HG03520 (cell line): ENCODE measurements around the gene MED16.
A peak's percentile ranks its signal among the peaks of the same experiment; 100 is the strongest.

ENCODE experiments used
- ATAC-seq: cut with Tn5 transposase; IDR thresholded peaks from one replicate; pipeline ENCODE4 v1.9.1; 2021; ENCODE audit warnings: mild to moderate bottlenecking, moderate library complexity; ENCODE audit not compliant: unreplicated experiment

Gene MED16

GRCh38 chr19:927780-928401 lies 34.9 kb upstream of the MED16 start:
- no peak for ATAC-seq

- no peak for ATAC-seq
Observed at GRCh38 chr19:927351-927779, 34.4 kb upstream of the MED16 start.

GRCh38 chr19:926589-927350 lies 33.8 kb upstream of the MED16 start:
- no peak for ATAC-seq

DNA sequence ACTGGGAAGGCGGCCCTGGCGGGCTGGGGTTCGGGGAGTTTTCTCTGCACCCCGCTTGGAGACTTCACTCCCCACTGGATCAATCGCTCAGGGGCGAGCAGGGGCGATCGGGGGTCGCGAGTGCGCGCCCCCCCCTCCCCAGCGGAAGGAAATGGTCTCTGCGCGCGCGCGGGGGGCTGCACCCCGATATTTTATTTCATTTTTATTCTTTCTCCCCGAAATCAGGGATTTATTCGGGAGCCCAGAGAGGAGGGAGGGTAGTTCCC lies 33.3 kb upstream of the MED16 start:
- ATAC-seq = no peak

DNA sequence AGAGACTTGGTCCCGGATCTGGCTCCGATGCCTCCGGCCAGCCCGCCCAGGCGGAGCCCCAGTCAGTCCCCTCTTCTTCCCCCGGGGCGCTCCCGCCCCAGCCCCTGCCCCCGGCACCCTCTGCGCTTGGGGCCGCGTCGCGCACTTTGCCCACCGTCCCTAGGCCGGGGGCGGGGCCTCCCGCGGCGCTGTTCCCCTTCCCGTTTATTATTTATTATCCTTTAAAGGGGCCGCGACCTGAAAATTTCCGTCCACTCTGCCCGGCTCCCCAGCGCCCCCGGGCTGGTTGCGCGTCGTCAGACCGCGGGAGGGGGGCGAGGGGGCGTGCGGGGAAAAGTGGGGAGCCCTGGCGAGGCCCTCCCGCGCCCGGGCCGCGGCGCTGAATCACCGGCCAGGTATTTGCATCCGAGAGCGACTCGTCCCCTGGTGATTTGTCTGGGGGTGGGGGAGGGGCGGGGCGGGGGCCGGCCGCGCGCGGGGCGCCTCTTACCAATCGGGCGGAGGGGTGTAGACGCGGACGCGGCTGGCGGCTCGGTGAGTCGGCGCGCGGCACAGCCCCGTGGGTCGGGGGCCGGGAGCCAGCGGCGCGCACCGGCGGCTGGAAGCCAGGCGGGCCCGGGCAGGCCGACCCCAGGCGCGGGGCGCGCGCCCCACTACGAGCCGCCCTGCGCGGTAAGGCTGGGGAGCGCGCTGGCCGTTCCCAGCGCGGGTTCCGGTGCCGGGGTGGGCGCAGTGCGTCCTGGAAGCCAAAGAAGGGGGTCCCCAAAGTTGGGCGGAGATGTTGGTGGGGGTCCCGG lies 32.7 kb upstream of the MED16 start, which contains the start of gene ARID3A:
ARID3A (plus strand) TSS at position 510 of the 797 bp plus-strand sequence. CDS start 3,494 bp downstream, outside the sequence.
- ATAC-seq = peak; percentile 53

GRCh38 chr19:925087-925525 lies 32.1 kb upstream of the MED16 start:
- peak; percentile 13 for ATAC-seq

- ATAC-seq = no peak
Observed at GRCh38 chr19:924553-925086, 31.6 kb upstream of the MED16 start.

GRCh38 chr19:920051-920864 lies 27.3 kb upstream of the MED16 start:
- no peak for ATAC-seq

DNA sequence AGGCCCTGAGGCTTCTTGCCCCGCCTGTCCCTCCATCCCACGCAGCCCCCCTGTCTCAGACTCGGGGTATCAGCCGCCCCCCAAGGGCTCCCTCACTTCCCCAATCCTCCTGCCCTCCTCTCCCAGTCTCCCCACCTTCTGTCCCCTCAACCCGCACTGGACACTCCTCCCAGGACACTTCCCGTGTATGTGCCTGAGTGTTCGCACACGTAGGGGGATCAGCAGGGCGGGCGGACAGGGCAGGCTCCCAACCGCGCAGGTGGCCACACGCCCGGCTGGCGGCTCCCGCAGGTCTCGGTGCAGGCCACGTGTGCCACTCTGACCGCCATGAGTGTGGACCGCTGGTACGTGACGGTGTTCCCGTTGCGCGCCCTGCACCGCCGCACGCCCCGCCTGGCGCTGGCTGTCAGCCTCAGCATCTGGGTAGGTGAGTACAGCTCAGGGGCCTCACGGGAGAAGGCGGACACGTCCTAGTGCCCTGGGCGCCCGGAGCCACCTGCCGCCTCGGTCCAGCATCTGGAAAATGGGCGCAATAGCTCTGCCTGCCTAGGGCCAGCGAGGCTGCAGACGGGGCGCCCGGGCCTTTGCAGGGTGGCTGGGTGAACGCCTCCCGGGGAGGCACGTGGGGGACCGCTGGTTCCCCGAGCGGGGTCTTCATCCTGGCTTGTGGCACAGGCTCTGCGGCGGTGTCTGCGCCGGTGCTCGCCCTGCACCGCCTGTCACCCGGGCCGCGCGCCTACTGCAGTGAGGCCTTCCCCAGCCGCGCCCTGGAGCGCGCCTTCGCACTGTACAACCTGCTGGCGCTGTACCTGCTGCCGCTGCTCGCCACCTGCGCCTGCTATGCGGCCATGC lies 26.4 kb upstream of the MED16 start:
- ATAC-seq = no peak

DNA sequence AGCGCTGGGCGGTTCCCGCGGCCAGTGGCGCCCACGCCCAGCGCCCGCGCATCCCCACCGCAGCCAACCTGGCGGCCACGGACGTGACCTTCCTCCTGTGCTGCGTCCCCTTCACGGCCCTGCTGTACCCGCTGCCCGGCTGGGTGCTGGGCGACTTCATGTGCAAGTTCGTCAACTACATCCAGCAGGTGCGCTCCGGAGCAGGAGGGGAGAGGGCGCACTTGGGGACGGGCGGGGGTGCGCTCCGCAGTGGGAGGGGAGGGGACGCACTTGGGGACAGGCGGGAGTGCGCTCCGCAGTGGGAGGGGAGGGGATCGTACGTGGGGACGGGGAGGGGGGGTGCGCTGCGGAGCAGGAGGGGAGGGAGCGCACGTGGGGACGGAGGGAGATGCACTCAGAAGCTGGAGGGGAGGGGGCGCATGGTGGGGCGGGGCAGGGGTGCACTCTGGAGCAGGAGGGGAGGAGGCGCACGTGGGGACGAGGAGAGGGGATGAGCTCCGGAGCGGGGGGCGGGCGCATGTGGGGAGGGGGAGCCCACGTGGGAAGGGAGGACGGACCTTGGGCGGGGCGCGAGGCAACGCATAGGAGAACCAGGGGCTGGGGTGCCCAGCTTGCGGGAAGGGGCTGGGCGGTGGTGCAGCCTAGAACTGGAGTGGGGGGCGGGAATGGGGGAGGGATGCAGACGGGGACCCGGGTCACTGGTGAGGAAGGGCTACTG lies 25.7 kb upstream of the MED16 start:
- ATAC-seq = no peak

DNA sequence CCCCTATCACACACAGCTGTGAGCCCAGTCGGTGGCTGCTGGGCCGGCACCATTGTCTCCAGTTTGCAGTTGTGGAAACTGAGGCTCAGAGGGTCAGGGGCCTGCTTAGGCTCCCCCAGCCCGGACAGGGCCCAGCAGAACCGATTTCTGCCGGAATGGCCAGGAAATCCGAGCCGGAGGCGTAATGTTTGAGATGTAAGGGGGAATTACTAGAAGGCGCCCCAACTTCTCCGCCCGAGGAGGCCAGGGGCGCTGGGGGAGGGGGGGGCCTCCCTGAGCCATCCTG lies 25.1 kb upstream of the MED16 start:
- ATAC-seq = no peak

GRCh38 chr19:917323-918151 lies 24.6 kb upstream of the MED16 start, which contains the start of gene KISS1R:
TSS of gene KISS1R (plus strand) at chr19:917333. CDS start at chr19:917503, 170 bp downstream.
- no peak for ATAC-seq

- no peak for ATAC-seq
Observed at GRCh38 chr19:916645-917322, 23.8 kb upstream of the MED16 start.

- ATAC-seq = no peak
Observed at GRCh38 chr19:913080-913748, 20.2 kb upstream of the MED16 start, which contains the start of gene R3HDM4. TSS of gene R3HDM4 (minus strand) at chr19:913219. CDS start at chr19:913157, 62 bp downstream.

DNA sequence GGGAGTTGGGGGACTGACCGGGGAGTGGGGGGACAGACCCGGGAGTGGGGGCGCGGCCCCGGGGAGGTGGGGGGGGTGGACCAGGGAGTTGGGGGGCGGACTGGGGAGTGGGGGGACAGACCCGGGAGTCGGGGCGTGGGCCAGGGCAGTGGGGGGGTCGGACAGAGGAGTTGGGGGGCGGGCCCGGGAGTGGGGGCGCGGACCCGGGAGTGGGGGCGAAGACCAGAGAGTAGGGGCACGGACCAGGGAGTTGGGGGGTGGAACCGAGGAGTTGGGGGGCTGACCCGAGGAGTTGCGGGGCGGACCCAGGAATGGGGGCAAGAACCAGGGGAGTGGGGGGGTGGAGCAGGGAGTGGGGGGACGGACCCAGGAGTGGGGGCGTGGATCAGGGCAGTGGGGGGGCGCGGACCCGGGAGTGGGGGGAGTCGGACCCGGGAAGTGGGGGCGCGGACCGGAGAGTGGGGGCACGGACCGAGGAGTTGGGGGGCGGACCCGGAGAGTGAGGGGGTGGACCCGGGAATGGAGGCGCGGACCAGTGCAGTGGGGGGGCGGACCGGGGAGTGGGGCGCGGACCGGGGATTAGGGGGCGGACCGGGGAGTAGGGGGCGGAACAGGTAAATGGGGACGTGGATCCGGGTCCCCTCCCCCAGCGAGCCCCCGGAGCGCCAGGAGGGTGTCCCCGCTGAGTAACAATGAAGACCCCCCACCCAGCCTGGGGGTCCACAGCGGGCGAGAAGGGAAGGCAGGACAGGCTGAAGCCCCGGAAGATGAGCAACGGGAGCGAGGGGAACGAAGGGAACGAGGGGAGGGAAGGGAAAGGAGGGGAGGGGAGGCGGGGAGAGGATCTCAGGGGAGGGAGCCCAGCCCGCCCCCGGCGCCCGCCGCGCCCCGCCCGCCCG lies 19.4 kb upstream of the MED16 start:
- no peak for ATAC-seq
